Right ventricle myocardium inferior (tissue), 1 donor: ENCODE results near the gene PRX. TPM values are rescaled to one million over a fixed set of nuclear protein-coding genes. Genes with fewer than 3 reads are reported as not detected.
"Not testable (repeated sequence)": the region's sequence is repeated elsewhere in the genome, so short reads cannot be mapped to it uniquely, and the experiment has no call there.

Experiments
- ATAC-seq: fragments of 200-7000 bp; cut with Tn5 transposase; one replicate; pipeline ENCODE4 v1.9.1; 2020; ENCODE audit warnings: mild to moderate bottlenecking, moderate library complexity
- DNase-seq: peaks from one replicate; pipeline ENCODE4 v3.0.0; 2021; ENCODE audit errors: missing footprints
- intact Hi-C: fragments of 100-400 bp; cut with DNase I; formaldehyde crosslinking; loops from one replicate; pipeline ENCODE4 v1.11.0; 2022
- total RNA-seq: library from RNA; stranded (reverse); fragmentation: NEBNext Ultra II Directional; extraction: Animal tissue kit (Norgen Biotek cat#: 25700); gene quantifications from one replicate; pipeline ENCODE4 v1.2.1, GENCODE V29; 2021
- donor health status: DM: no; HTN: yes; CAD: no; lungs with severe emphysema.

PRX gene
- total RNA-seq, 1 donor from 2014 or later: 3.5 TPM

DNA sequence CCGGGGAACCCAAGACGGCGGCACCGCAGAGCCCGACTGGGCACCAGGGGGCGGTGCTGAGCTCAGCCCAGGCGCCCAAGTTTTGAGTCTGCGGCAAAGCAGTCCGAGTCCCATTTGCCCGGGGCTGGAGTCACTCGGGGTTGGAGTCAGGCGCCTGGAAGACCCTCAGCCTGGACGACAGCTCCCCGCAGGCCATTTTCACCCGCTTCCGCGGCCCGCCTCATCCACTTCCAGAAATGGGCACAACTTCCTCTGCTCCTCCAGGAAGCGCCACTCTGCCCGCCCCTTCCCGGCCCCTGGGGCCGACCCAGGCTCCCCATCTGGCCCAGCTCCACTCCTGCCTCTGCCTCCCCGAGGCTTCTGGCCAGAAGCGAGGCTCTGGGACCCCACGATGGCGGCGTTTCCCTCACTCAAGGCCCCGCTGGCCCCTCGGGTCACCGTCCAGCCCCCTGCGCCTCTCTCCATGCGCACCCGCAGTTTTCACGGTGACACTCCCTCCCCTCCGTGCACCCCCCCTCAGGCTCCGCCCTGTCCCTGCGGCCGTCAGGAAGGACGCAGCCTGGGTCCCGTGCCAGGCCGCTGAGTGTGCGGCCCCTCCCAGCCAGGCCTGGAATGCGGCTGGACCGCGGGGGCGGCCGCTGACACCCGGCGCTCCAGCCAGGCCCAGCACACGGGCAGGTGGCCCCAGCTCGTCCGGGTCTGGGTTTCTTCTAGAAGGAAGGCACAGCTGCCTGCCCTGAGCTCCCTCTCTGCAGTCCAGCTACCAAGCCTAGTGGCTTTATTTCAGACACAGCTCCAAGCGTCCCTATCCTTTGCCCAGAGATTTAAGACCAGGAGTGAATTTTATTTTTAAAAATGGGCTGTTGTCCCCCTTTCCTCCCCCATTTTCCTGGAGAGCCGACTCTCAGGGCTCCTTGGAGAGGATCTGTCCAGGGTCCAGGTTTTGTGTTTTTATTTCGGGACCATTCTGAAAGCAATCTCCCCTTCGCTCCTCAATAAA, 7.9 kb upstream of the PRX start:
- intact Hi-C loops: loop anchor here (5.0 to 10.0 kb wide), 2 partner anchors 74 to 294 kb away; partner anchors contain the start of genes C19orf47, COQ8B, ITPKC and PLD3
- DNase-seq (peak; percentile 96), ATAC-seq (peak; percentile 89)

DNA sequence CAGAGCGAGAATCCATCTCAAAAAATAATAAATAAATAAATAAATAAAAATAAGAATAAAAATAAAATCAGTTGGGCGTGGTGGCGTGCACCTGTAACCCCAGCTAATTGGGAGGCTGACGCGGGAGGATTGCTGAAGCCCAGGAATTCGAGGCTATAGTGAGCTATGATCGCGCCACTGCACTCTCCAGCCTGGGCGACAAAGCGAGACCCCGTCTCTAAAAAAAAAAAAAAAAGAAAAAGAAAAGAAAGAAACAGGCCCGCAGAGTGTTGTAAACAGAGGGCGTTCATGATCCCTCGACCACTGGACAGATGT, 7.2 kb upstream of the PRX start:
- intact Hi-C loops: loop anchor here (5.0 to 10.0 kb wide), 2 partner anchors 73 to 294 kb away; partner anchors contain the start of genes C19orf47, COQ8B, ITPKC and PLD3
- DNase-seq (no peak), ATAC-seq (no peak)

DNA sequence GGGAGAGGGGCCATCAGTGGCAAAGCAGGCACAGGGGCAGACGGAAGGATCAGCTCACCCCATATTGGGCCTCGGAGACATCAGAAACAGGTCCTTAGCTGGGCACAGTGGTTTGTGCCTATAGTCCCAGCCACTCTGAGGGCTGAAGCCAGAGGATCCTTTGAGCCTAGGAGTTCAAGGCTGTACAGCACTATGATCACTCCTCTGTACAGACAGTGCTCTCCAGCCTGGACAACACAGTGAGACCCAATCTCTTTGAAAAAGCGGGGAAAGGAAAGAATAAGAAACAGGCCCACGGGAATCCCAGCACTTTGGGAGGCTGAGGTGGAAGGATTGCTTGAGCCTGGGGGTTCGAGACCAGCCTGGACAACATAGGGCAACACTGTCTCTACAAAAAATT, 6.6 kb upstream of the PRX start:
- intact Hi-C loops: loop anchor here (5.0 to 10.0 kb wide), 2 partner anchors 72 to 295 kb away; partner anchors contain the start of genes C19orf47, COQ8B, ITPKC and PLD3
- no peak for DNase-seq
- ATAC-seq: no peak

DNA sequence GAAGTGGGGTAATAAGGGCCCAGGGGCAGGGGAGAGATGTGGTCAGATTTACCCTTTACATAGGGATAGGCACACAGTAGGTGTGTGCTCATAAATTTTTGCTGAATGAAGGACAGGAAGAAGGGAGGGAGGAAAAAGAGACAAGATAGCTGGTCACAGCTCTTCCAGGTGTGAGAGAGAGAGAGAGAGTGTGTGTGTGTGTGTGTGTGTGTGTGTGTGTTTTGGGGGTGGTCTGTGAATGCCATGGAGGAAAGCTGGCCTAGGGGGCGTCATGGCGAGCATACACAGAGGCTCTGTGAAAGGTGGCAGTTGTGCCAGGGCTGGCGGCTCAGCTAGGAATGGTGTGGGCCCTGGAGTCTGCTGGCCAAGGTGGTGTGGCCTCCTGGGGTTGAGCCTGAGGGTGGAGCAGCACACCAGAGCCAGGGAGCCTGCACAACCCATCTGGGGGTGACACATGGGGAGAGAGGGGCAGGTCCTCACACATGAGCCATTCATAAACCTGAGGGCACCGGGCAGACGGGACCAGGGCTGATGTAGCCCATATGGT, 6.0 kb upstream of the PRX start:
- intact Hi-C loops: no loop called here
- ATAC-seq (no peak), DNase-seq (no peak)

DNA sequence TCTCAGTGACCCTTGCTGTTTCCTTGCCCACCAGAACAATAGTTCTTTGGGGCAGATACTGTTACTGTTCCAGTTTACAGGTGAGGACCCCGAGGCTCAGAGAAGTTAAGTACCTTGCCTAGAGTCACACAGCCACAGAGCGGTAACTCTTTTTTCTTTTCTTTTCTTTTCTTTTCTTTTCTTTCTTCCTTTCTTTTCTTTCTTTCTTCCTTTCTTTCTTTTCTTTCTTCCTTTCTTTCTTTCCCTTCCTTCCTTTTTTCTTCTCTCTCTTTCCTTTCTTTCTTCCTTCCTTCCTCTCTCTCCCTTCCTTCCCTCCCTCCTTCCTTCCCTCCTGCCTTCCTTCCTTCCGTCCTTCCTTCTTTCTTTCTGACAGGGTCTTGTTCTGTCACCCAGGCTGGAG, 4.9 kb upstream of the PRX start:
- no peak for ATAC-seq
- intact Hi-C loops: no loop called here
- DNase-seq: no peak

DNA sequence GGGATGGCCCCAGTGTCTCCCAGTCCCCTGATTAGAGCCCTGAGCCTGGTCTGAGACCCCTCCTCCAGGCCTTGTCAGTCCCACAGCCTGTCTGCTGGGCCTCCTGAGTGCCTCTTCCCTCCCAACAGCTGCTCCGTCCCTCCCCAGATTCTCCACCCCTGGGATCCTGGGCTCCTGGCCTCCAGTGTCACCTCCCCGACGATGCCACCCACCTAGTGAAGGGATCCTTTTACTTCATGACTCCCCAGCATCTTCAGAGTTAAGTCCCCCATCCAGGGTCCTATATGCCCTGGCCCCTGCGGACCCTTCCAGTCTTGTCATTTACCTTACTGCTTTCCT, 4.4 kb upstream of the PRX start:
- ATAC-seq (no peak), DNase-seq (no peak)
- intact Hi-C loops: no loop called here

DNA sequence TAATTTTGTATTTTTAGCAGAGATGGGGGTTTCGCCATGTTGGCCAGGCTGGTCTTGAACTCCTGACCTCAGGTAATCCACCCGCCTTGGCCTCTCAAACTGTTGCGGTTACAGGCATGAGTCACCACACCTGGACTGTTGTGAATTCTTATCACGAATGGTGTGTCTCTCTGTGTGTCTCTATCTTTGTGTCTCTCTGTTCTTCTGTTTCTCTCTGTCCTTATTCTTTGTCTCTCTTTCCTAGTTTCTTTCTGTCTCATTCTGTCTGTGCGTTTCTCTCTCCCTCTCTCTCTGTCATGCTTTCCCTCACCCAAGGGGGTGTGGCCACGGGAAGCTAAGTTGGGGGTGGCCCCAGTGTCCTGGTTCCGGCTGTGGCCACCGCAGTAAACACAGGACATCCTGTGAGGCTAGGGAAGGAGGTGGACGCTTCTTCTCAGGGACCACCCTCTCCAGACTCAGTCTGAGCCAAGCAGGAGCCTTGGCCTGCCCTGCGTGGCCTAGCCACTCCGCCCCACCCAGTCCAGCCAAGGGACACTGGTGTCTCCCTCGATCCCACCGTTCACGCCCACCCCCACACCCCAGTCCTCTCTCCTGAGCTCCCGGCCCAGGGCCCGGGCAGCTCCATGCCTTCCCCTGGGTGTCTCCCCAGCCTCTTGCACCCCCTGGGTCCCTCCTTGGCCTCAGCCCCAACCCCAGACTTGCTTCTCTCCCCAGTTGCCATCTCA, 3.9 kb upstream of the PRX start:
- intact Hi-C loops: no loop called here
- DNase-seq: peak; percentile 86
- ATAC-seq: peak; percentile 14

DNA sequence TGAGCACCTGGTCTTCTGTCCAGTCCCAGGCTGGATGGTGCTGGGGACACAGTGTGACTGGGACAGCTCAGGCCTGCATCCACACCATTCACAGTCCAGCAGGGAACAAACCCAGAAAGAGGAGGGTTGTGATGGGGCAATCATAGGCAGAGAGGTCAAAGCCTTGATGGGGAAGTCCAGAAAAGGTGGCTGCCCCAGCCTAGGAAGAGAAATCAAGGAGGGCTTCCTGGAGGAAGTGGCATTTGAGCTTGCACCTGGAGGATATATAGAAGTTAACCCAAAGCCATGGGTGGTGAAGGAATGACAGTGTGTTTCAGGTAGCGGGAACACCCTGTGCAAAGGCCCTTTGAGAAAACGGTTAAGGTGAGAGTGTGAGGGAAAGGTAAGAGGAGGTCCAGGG, 2.6 kb upstream of the PRX start:
- ATAC-seq (no peak), DNase-seq (no peak)
- intact Hi-C loops: no loop called here

DNA sequence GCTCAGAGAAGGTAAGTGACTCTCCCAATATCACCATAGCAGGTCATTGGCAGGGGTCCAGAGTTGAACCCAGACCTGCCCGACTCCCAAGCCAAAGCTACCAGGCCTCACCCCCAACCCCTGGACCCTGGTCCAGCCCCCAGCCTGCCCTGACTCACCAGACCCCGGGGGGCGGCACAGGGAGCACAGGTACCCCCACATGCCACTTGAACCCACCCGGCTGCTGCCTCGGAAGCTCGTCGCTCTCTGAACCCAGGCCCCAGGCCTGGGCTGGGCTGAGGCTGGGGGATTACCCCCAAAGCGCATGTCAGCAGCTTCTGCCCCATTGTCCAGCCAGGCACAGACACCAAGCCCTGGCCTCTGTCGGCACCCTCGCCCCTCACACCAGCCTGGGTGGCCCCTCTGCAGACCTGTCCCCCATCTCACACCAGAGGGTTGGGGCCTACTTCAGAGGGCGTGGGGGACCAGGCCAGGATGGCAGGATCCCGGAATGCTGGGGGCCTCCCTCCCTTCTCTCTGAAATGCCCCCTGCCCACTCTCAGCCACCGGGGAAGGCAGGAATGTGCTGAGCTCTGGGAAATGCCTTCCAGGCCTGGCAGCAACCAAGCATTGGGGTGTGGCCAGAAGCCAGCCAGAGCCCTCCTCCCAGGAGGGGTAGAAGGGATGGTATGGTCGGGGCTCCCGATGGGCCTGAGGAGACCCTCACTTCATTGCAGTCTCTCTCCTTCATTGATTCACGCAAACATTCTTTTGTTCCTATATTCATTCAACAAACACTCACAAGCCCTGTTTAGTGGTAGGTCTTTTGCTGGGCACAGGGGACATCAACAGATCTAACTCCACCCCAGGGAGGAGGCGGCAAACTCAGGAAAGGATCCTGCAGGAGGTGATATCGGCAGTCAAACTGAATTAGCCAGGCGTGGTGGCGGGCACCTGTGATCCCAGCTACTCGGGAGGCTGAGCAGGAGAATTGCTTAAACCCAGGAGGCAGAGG, 1.7 kb upstream of the PRX start:
- intact Hi-C loops: loop anchor here (5.0 kb wide), 1 partner anchor 187 kb away; the partner anchor contains the start of gene LTBP4
- ATAC-seq: peak; percentile 12
- DNase-seq: no peak

DNA sequence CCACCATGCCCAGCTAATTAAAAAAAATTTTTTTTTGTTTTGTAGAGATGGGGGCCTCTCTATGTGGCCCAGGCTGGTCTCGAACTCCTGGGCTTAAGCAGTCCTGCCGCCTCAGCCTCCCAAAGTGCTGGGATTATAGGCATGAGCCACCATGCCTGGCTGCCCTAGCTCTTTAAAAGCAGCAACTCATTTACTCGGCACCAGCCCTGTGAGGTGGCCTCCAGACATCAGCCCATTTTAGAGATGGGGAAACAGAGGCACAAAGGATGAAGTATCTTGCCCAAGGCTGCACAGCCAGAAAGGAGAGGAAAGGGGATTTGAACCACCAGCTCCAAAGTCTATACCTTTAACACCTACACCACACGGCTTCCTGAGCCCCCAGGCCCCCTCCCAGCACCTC, 312 bp downstream of the PRX start:
- no peak for ATAC-seq
- DNase-seq: no peak
- intact Hi-C loops: loop anchor here (5.0 kb wide), 1 partner anchor 189 kb away; the partner anchor contains the start of gene LTBP4

DNA sequence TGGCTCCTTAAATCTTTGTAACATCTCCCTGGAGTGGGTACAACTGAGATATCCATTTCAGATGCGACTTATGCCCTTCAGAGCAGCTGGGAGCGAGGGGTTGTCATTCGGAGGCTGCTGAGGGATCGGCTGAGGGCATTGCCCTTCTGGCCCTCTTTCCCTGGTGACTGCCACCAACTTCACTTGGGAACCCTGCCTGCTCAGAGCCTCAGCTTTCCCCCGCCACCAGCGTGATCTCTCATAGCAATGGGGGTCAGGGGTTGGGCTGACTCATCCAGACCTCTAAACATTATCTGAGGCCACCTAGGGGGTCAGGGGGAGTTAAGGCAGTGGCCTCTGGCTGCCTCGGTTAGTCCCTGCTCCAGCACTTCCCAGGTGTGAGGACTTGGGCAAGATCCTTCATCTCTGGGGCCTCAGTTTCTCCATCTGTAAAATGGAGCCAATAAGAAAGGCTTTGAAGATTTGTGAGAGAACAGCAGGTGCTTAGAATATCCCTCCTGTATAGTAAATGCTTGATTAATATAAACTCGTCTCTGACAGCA, 1.1 kb downstream of the PRX start:
- intact Hi-C loops: loop anchor here (5.0 kb wide), 1 partner anchor 190 kb away; the partner anchor contains the start of gene LTBP4
- DNase-seq: no peak
- ATAC-seq: no peak

DNA sequence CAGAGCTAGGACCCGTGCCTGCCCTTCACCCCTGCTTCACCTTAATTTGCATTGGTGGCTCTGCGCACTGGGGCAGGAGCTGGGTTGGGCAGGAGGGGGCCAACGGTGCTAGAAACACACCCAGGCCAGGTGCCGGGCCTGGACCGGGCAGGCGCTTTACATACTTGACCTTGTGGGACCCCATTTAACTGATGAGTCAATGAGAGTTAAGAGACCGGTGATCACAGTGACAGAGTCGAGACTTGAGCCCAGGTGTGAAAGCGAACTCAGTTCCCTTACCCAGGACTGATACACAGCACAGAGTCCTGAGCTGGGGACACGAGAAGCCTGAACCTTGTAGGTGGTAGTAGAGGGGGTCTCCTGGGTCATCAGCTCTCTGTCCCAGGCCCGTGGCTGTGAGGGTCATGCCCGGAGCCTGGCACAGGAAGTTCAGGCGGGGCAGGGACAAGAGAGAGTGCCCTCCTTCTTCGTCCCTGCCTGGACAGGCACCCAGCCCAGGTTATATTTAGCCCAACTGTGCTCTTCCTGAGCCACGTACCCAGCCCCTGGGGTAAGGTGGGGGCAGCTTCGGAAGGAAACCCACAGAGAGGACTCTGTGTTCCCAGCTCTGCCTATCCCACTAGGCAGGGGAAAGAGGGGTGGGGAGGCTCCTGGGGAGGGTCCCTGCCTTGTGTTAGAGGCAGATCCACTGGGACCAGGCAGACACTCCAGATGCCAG, 1.9 kb downstream of the PRX start:
- intact Hi-C loops: loop anchor here (5.0 kb wide), 1 partner anchor 191 kb away; the partner anchor contains the start of gene LTBP4
- DNase-seq: peak; percentile 75
- peak; percentile 92 for ATAC-seq

DNA sequence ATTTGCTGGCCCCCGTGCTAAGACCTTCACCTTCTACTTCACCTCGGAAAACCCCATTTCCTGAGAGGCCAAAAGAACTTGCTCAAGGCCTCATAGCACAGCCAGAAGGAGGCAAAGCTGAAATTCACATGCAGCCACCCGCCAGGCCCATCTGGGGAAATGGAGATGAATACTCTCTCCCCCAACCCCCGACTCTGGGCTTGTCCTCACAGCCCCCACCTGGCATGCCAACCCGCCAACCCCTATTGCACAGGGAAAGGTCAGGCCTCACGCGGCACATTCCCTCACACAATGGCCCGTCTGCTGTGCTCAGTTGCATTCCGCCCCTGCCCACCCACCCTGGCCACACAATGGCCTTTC, 3.2 kb downstream of the PRX start:
- DNase-seq (no peak), ATAC-seq (no peak)
- intact Hi-C loops: loop anchor here (5.0 kb wide), 1 partner anchor 192 kb away; the partner anchor contains the start of gene LTBP4

DNA sequence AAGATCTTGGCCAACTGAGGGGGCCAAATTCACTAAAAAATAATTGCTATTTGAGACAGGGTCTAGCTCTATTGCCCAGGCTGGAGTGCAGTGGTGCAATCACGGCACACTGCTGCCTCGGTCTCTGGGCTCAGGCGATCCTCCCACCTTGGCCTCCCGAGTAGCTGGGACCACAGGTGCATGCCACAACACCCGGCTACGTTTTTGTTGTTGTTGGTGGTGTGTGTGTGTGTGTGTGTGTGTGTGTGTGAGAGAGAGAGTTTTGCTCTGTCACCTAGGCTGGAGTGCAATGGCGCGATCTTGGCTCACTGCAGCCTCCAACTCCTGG, 4.6 kb downstream of the PRX start:
- ATAC-seq, intact Hi-C loops, DNase-seq: not testable (repeated sequence)

DNA sequence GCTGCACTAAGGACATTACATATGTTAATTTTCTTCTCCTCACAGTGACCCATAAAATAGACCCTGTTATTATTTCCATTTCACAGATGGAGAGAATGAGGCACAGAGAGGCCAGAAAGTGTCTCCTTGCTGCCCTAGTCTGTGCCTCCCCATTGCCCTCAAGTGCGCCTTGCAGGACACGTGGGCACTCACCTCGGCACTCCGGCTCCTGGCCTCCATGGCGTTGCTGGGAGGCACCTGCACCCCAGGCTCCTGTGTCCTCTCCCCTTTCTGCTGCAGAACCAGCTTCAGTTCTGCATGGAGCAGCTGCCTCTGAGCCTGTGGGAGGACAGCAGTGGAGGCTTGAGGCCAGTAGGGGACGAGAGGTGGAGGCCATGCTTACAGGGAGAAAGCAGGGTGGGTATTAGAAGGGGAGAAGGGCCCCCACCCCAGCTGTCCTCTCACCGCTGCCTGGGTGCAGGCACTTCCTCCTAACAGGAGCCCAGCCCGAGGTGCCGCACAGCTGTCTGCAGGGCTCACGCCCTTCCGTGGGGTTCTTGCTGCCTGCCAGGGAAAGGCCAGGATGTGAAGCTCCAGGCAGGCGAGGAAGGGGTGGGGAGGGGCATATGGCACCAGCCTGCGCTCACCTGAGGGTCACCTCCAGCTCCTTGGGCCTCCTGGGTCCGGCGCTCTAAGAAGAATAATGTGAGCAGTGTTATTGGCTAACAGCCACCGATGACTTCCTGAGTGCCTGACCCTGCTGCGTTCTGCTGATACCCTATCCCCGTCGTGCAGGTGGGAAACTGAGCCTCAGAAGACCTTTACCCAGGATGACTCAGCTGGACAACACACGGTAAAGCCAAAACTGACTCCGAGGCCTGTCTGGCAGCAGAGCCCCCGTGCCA, 5.2 kb downstream of the PRX start:
- DNase-seq (no peak), ATAC-seq (no peak)
- intact Hi-C loops: no loop called here

DNA sequence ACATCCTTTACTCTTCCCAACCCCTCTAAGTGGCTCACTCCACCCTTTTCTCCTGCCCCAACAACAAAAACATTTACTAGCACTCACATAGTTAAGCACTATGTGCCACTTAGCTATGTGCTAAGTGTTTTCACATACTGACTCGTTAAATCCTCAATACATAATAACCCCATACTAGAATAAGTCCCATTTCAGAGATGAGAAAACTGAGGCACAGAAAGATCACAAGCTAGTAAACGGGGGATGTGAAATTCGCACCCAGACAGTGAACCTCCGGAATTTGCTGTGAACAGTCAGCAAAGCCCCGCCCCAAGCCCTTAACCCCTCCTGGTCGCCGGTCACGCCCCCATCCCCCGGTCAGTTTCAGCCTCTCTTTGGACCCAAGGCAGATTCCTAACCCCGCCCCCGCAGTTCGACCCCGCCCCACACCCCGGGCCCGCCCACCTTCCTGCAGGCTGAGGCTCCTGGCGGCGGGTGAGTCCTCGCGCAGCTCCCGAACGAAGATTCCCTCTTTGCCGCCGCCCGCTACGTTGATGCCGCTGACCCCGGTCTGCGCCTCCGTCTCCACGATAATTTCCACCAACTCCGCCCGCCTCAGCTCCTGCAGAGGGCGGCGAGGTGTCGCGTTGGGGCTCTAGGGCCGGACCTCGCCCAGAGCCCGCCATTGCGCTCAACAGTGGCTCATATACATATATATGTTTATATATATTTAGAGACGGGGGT, 9.8 kb downstream of the PRX start:
- intact Hi-C loops: loop anchor here (1.0 to 5.0 kb wide), 2 partner anchors 54 to 64 kb away; partner anchors contain the start of genes BLVRB and SPTBN4
- DNase-seq: peak; percentile 95
- ATAC-seq: peak; percentile 95
